Gastroesophageal sphincter (tissue), 3 donors: ENCODE measurements around the gene TCOF1.

Experiments used
- CTCF ChIP-seq, 4 experiments: fragments of 200-600 bp in 2 of 4; fragments of 450-650 bp in 2 of 4; sonication (generic) in 1 of 4; IDR thresholded peaks; one replicate each; pipeline ENCODE4 v1.5.1; 2017 to 2019; ENCODE audit warnings: antibody characterized with exemption in 4 of 4, mild to moderate bottlenecking in 2 of 4, moderate library complexity in 2 of 4
- EP300 ChIP-seq: sonication (generic); formaldehyde crosslinking; IDR thresholded peaks from one replicate; pipeline ENCODE4 v1.6.1; 2017; ENCODE audit warnings: antibody characterized with exemption, mild to moderate bottlenecking
- POLR2A ChIP-seq, 2 donors: fragments of 450-650 bp; IDR thresholded peaks; one replicate each; pipeline ENCODE4 v1.6.1; 2017; ENCODE audit warnings: antibody characterized with exemption in 2 of 2, mild to moderate bottlenecking in 2 of 2, moderate library complexity in 1 of 2
- POLR2AphosphoS5 ChIP-seq: sonication (generic); formaldehyde crosslinking; IDR thresholded peaks from one replicate; pipeline ENCODE4 v1.6.1; 2017; ENCODE audit warnings: antibody characterized with exemption

- TF ChIP-seq EP300: no peak
- TF ChIP-seq POLR2A (IDR thresholded peaks at IDR 0.05): no peak
- no peak for TF ChIP-seq CTCF (IDR thresholded peaks at IDR 0.05)
- TF ChIP-seq POLR2AphosphoS5: no peak
Observed at GRCh38 chr5:150391986-150392385, 34.5 kb downstream of the TCOF1 start.
